Ovary (tissue), 9 donors: ENCODE data around the gene MXD3. TPM values are rescaled to one million over a fixed set of nuclear protein-coding genes. Genes with fewer than 3 reads are reported as not detected.

Experiments
- DNase-seq, 5 donors: peaks; one replicate each; pipeline ENCODE4 v3.0.0-alpha.2; 2019 to 2020
- H3K27ac ChIP-seq, 2 donors: fragments of 200-600 bp; one replicate each; pipeline versions ENCODE4 v1.5.1 to v1.8.0; 2019 to 2022
- H3K27me3 ChIP-seq: fragments of 200-600 bp; one replicate; pipeline ENCODE4 v1.8.0; 2022
- H3K36me3 ChIP-seq: fragments of 200-600 bp; sonication (generic); one replicate; pipeline ENCODE4 v1.5.1; 2019
- H3K4me1 ChIP-seq: one replicate; pipeline ENCODE4 v1.8.1; 2013; ENCODE audit warnings: mild to moderate bottlenecking, moderate library complexity; ENCODE audit not compliant: insufficient read depth
- H3K4me3 ChIP-seq: fragments of 200-600 bp; sonication (generic); one replicate; pipeline ENCODE4 v1.5.1; 2017
- H3K9me3 ChIP-seq, 2 donors: fragments of 200-600 bp in 1 of 2; sonication (generic) in 1 of 2; one replicate each; pipeline versions ENCODE4 v1.5.1 to v1.8.1; 2013 to 2019; ENCODE audit warnings: mild to moderate bottlenecking in 1 of 2, moderate library complexity in 1 of 2
- CTCF ChIP-seq, 3 donors: fragments of 450-650 bp in 2 of 3; fragments of 200-600 bp in 1 of 3; IDR thresholded peaks; one replicate each; pipeline versions ENCODE4 v1.5.1 to v1.8.0; 2016 to 2022; ENCODE audit warnings: antibody characterized with exemption in 3 of 3, mild to moderate bottlenecking in 1 of 3
- EP300 ChIP-seq: sonication (generic); formaldehyde crosslinking; IDR thresholded peaks from one replicate; pipeline ENCODE4 v1.6.1; 2017; ENCODE audit warnings: antibody characterized with exemption
- POLR2A ChIP-seq: fragments of 450-650 bp; IDR thresholded peaks from one replicate; pipeline ENCODE4 v1.6.1; 2017; ENCODE audit warnings: antibody characterized with exemption, mild to moderate bottlenecking, moderate library complexity
- WGBS, 3 donors: extraction: QIAGEN DNeasy Blood & Tissue Kit in 1 of 3; methylation state at CpG; one replicate each; pipeline versions ENCODE4 v1.1.5 to v1.1.7; 2013 to 2017; 5-methylcytosine and 5-hydroxymethylcytosine counted together
- intact Hi-C, 4 donors: fragments of 100-400 bp; cut with DNase I; formaldehyde crosslinking; loops; one replicate each; pipeline versions ENCODE4 v1.11.0 to v1.15.1; 2022 to 2023
- polyA plus RNA-seq, 2 donors: library from polyadenylated mRNA; stranded (reverse); fragments of 200-250 nt in 1 of 2; fragments of 350-450 nt in 1 of 2; fragmentation: Illumina TruSeq in 1 of 2; extraction: RNeasy Lipid Tissue Mini Kit (QIAGEN cat#74804) in 1 of 2; gene quantifications; one replicate each; pipeline ENCODE4 v1.2.3, GENCODE V29; 2013 to 2014
- total RNA-seq, 7 donors: library from RNA; depleted of rRNA in 2 of 7; stranded (reverse); fragments of >200 nt in 2 of 7; fragmentation: NEBNext Ultra II Directional in 3 of 7; extraction: Animal tissue kit (Norgen Biotek cat#: 25700) in 3 of 7; gene quantifications; one replicate each; pipeline versions ENCODE4 v1.1.0 to v1.2.4, GENCODE V29; 2016 to 2023
- donor health status: DM: no; HTN: no; CAD: no; lungs with moderate emphysema.
- donor health status: DM: no; HTN: no; CAD: no.
- donor health status: Bipolar disorder and iron deficiency.
- donor health status: DM: yes; HTN: yes; CAD: no.
- donor health status: DM: no; HTN: no; CAD: no.
- donor health status: DM: yes; HTN: yes; CAD: no.

Gene MXD3
- total and polyA plus RNA-seq, 9 donors, result 0.30 to 9.8 (median 6.0) TPM

GRCh38 chr5:177328545-177329231 lies 17.0 kb upstream of the MXD3 start:
- H3K27me3 ChIP-seq, result no peaks in the 10 kb centered on the region
- H3K9me3 ChIP-seq, result no peaks in the 10 kb centered on the region
- WGBS, 3 donors, result 85 to 88% (median 87%) methylated on average over 19 of the region's 19 CpGs
- H3K4me1 ChIP-seq, result no peaks in the 10 kb centered on the region
- peak in 1 of 5 donors; percentile 2 for DNase-seq
- TF ChIP-seq POLR2A, result no peak
- no peak for TF ChIP-seq CTCF (IDR thresholded peaks at IDR 0.05)
- no peak for TF ChIP-seq EP300
- H3K4me3 ChIP-seq, result no peak overlapping the region
- intact Hi-C loops, result no loop called here
- H3K36me3 ChIP-seq, result no peaks in the 10 kb centered on the region
- H3K27ac ChIP-seq, result no peak overlapping the region

- no peak overlapping the region for H3K4me3 ChIP-seq
- 71 to 76% (median 74%) methylated on average over 28 of the region's 28 CpGs for WGBS, 3 donors
- H3K9me3 ChIP-seq, result no peaks in the 10 kb centered on the region
- intact Hi-C loops, result no loop called here
- no peaks in the 10 kb centered on the region for H3K4me1 ChIP-seq
- no peaks in the 10 kb centered on the region for H3K36me3 ChIP-seq
- DNase-seq, result peak in 1 of 5 donors; percentile 21
- TF ChIP-seq EP300, result no peak
- TF ChIP-seq POLR2A, result no peak
- no peak for TF ChIP-seq CTCF (IDR thresholded peaks at IDR 0.05)
- H3K27me3 ChIP-seq, result no peaks in the 10 kb centered on the region
- H3K27ac ChIP-seq, result no peak overlapping the region
These were observed 16.1 kb upstream of the MXD3 start for GRCh38 chr5:177327539-177328522.

GRCh38 chr5:177325868-177326381 lies 14.2 kb upstream of the MXD3 start:
- Histone ChIP-seq H3K36me3 (no peaks in the 10 kb centered on the region), H3K27ac (no peak overlapping the region), H3K4me1 (no peaks in the 10 kb centered on the region), H3K9me3 (no peaks in the 10 kb centered on the region), H3K27me3 (no peaks in the 10 kb centered on the region), H3K4me3 (no peak overlapping the region)
- intact Hi-C loops, result no loop called here
- TF ChIP-seq EP300 (no peak), CTCF (IDR thresholded peaks at IDR 0.05) (no peak), POLR2A (no peak)
- 59 to 67% (median 65%) methylated on average over 1 of the region's 1 CpG for WGBS, 3 donors
- DNase-seq, result peak in 1 of 5 donors; percentile 5

- WGBS, 3 donors, result 90 to 94% (median 94%) methylated on average over 7 of the region's 7 CpGs
These were observed 9.2 kb upstream of the MXD3 start for GRCh38 chr5:177320879-177321278.

More at GRCh38 chr5:177320879-177321278, 9.2 kb upstream of the MXD3 start:
- TF ChIP-seq POLR2A, result no peak
- no peak for TF ChIP-seq CTCF (IDR thresholded peaks at IDR 0.05)
- no peak for TF ChIP-seq EP300
- H3K4me3 ChIP-seq, result no peak overlapping the region
- no peaks in the 10 kb centered on the region for H3K27me3 ChIP-seq
- DNase-seq, result no peak
- H3K27ac ChIP-seq, result no peak overlapping the region
- no peaks in the 10 kb centered on the region for H3K9me3 ChIP-seq
- no peaks in the 10 kb centered on the region for H3K36me3 ChIP-seq
- no peaks in the 10 kb centered on the region for H3K4me1 ChIP-seq
- intact Hi-C loops, result no loop called here
